ENCODE measurements around the gene TMEM144. TPM values are rescaled to one million over a fixed set of nuclear protein-coding genes. Genes with fewer than 3 reads are reported as not detected.
"Not testable (repeated sequence)": the region's sequence is repeated elsewhere in the genome, so short reads cannot be mapped to it uniquely, and the experiment has no call there.

Gene TMEM144
- total RNA-seq, 2 donors from 2014 or later = 24.1 to 33.4 TPM

GRCh38 chr4:158219623-158220022 lies 9.3 kb downstream of the TMEM144 start:
- ATAC-seq (no peak), DNase-seq (no peak)
- intact Hi-C loops (cut with DNase I, micrococcal nuclease) = no loop called here

DNA sequence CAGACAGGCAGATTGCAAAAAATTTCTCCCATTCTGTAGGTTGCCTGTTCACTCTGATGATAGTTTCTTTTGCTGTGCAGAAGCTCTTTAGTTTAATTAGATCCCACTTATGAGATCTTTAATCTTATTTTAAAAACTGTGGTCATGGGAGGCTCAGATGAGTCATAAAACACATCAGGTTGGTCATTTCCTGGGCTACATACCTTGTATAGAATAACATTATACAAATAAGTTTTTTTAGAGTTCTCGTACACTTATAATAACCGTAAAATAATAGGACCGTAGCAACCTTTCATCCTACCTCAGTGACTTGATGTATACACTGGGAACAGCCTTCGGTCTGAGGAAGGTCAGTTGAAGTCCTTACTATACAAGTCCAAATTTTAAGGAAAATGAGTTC lies 14.0 kb downstream of the TMEM144 start:
- intact Hi-C loops (cut with DNase I, micrococcal nuclease); ATAC-seq; DNase-seq: not testable (repeated sequence)

DNA sequence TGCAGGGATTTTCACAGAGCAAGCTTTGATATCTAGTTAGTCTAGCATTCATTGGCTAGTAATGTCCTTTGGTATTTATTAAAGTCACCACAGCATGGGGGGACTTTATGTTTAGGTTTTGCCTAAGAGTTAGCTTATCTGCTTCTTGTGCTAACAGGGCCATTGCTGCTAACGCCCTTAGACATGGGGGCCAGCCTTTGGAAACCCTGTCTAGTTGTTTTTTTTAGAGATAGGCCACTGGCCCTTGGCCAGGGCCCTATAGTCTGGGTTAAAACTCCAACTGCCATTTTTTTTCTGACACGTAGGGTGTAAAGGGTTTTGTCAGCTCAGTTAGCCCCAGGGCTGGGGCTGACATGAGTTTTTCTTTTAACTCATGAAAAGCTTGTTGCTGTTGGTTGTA lies 14.7 kb downstream of the TMEM144 start:
- intact Hi-C loops (cut with DNase I, micrococcal nuclease); DNase-seq; ATAC-seq: not testable (repeated sequence)

DNA sequence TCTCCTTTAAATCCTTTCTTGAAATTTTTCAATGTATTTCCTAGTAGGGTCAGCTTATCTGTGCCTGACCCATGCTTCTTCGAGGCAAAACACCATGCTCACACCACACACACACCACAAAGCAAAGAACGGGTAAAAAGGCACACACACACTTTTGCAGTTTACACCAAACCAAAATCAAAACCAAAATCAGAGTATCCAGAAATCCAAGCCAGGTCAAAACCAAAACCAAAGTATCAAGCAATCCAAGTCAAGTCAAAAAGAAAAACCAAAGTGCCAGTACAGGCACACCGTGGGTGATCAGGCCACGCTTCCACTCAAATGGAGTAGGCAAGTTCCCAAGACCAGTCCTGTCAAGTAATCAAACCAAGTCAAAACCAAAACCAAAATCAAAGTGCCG lies 17.6 kb downstream of the TMEM144 start:
- ATAC-seq; DNase-seq; intact Hi-C loops (cut with DNase I, micrococcal nuclease): not testable (repeated sequence)

- ATAC-seq; DNase-seq; intact Hi-C loops (cut with DNase I, micrococcal nuclease): not testable (repeated sequence)
Measured at GRCh38 chr4:158228399-158228798, 18.1 kb downstream of the TMEM144 start.

- intact Hi-C loops (cut with DNase I, micrococcal nuclease) = no loop called here
- no peak for ATAC-seq
- DNase-seq = no peak
Measured at GRCh38 chr4:158229768-158230167, 19.5 kb downstream of the TMEM144 start.

- ATAC-seq (no peak), DNase-seq (no peak)
- intact Hi-C loops (cut with DNase I, micrococcal nuclease) = no loop called here
Measured at GRCh38 chr4:158234671-158235070, 24.4 kb downstream of the TMEM144 start.

DNA sequence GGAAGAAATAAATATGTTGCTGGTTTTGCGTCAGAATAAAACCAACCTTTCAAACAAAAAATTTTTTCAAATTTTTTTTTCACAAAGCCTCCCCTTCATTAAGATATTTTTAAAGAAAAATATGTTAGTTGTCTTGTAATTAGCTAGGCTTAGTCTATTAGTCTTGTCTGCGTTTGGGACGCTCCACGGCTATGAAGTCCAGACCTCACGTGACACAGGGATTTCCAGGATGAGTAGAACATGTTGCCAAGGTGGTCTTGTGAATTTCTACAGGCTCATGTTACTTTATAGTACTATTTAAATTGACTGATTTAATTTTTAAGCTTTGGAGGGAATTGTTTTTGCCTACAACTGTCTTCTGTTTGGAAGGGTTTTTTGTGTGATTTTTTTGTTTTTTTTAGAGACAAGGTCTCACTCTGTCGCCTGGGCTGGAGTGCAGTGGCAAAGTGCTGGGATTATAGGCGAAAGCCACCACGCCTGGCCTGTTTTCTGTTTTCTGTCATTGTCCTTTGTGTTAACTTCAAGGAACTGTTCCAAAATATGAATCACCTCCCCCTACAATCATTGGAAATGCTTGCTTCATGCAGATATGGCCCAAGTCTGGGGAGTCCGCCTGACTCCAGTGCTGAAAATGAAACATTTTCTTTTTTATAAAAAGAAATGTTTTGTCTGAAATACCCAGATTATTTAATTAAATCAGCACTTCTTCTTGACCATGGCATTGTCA lies 26.2 kb downstream of the TMEM144 start:
- DNase-seq = no peak
- ATAC-seq = no peak
- intact Hi-C loops (cut with DNase I, micrococcal nuclease) = no loop called here

- intact Hi-C loops (cut with DNase I, micrococcal nuclease) = no loop called here
- no peak for ATAC-seq
- no peak for DNase-seq
Measured at GRCh38 chr4:158238575-158238974, 28.3 kb downstream of the TMEM144 start.

GRCh38 chr4:158239196-158239595 lies 28.9 kb downstream of the TMEM144 start:
- DNase-seq = no peak
- intact Hi-C loops (cut with DNase I, micrococcal nuclease) = no loop called here
- ATAC-seq = no peak

- intact Hi-C loops (cut with DNase I, micrococcal nuclease) = loop anchor here in 1 of 2 donors (10.0 kb wide), 1 partner anchor 382 kb away; no protein-coding TSS in a partner anchor
- ATAC-seq = no peak
- no peak for DNase-seq
Measured at GRCh38 chr4:158243071-158243470, 32.8 kb downstream of the TMEM144 start.

DNA sequence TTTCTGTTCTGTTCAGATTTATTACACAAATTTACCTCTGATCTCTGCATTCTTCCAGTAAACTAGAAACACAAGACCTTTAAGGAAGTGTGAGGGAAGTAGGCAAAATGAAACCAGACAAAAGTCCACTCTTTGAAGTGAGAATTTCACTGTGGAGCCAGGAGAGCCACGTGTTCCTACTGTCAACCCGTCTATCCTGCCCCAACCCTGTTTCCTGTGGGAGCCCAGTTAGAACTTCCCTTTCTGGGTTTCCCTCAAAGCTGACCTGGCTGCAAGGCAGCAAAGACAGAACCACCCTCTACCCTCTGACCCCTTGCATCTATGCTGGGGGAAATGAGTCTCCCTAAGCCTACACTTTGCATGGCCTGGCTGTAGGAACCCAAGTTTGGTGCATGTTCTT lies 40.0 kb downstream of the TMEM144 start:
- DNase-seq (peak in 1 of 2 donors; percentile 8), ATAC-seq (peak; percentile 64)
- intact Hi-C loops (cut with DNase I, micrococcal nuclease) = loop anchor here in 1 of 2 donors (10.0 kb wide), 1 partner anchor 56 kb away; no protein-coding TSS in a partner anchor

DNA sequence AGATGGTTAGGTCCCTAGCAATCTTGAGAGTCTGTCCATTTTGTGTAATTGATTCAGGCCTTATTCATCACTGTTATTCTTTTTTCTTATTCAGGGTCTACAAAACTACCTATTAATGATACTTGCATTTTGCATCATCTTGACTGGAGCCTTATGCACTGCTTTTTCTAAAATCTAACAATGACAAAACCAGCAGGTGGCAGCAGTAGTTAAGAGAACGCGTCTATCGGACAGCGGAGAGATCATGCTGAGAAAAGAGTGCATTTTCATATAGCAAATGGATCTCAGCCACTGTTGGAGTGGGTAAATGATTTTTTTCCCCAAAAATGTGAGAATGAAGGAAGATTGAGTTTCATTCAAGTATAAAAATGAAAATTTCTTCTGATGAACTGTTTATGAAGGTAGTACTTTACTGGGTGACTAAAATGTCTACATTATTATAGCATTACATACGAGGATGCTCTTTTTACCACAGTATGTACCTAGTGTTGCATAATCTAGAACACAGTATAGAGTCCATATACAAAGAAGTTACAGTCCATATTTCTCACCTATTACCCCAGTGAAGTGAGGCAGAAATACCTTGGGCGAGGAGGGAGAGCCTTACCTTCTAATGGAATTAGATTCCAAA lies 43.2 kb downstream of the TMEM144 start:
- peak in 1 of 2 donors; percentile 45 for DNase-seq
- intact Hi-C loops (cut with DNase I, micrococcal nuclease) = loop anchor here in 1 of 2 donors (10.0 kb wide), 1 partner anchor 59 kb away; no protein-coding TSS in a partner anchor
- peak; percentile 67 for ATAC-seq

GRCh38 chr4:158254292-158254691 lies 44.0 kb downstream of the TMEM144 start:
- no peak for ATAC-seq
- no peak for DNase-seq
- intact Hi-C loops (cut with DNase I, micrococcal nuclease) = loop anchor here in 1 of 2 donors (10.0 kb wide), 1 partner anchor 59 kb away; no protein-coding TSS in a partner anchor

DNA sequence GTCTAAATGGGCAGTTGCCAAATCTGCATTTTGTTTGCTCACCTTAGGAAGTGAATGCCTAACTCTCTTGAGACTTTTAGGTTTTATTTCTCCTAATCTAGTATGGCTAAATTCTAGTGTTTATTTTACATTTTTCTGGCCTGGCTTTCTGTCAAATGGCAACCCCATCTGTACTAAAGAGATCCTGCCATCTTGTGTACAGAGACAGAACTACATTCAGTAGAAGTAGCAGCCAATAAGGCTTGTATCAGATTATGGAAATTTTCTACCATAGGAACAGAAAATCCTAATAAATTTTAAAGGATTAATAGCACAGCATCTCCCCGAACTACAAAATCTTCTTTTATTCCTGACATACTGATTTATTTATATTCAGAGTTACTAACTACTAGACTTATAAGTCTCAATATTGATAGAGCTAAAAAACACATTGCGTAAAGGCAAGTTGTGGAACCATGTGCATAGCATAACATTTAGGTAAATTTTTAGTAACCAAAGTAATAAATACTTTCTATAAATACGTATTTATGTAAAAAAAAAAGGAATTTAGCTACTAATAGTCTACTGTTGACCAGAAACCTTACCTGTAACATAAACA lies 45.5 kb downstream of the TMEM144 start:
- peak; percentile 65 for ATAC-seq
- intact Hi-C loops (cut with DNase I, micrococcal nuclease) = loop anchor here in 1 of 2 donors (5.0 to 10.0 kb wide), 2 partner anchors 61 to 269 kb away; no protein-coding TSS in a partner anchor
- no peak for DNase-seq

GRCh38 chr4:158259955-158260575 lies 49.8 kb downstream of the TMEM144 start:
- intact Hi-C loops (cut with DNase I, micrococcal nuclease) = loop anchor here in 1 of 2 donors (5.0 to 10.0 kb wide), 2 partner anchors 65 to 273 kb away; no protein-coding TSS in a partner anchor
- DNase-seq = no peak
- ATAC-seq = no peak

GRCh38 chr4:158261480-158261879 lies 51.2 kb downstream of the TMEM144 start:
- DNase-seq (no peak), ATAC-seq (no peak)
- intact Hi-C loops (cut with DNase I, micrococcal nuclease) = no loop called here

- no peak for DNase-seq
- intact Hi-C loops (cut with DNase I, micrococcal nuclease) = no loop called here
- no peak for ATAC-seq
Measured at GRCh38 chr4:158268553-158268952, 58.3 kb downstream of the TMEM144 start.

DNA sequence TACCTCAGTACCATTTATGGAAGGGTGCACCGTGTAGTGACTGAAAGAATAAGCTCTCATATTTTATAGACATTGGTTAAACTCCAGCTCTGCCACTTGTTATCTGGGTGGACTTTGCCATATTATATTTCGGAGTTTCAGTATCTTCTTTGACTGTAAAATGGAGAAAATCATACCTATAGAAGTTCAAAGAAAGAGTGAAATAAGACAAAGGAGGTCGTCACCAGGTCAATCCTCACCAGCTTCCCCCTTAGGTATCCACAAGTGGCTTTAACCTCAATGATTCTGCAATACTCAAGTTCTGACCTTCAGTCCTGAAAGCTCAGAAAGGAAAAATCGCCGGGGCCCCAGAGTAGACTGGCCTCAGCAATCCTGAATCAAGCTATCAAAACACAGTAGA lies 64.3 kb downstream of the TMEM144 start:
- intact Hi-C loops (cut with DNase I, micrococcal nuclease) = no loop called here
- ATAC-seq = no peak
- DNase-seq = no peak

Data from left colon (tissue), 2 donors.